Inferior parietal cortex (tissue), 1 donor: ENCODE measurements around the gene CSTPP1.
"Not testable (repeated sequence)": the region's sequence is repeated elsewhere in the genome, so short reads cannot be mapped to it uniquely, and the experiment has no call there.

Experiments
- DNase-seq: peaks from one replicate; pipeline ENCODE4 v3.0.0-alpha.2; 2016; ENCODE audit errors: extremely low spot score

The CSTPP1 gene

DNA sequence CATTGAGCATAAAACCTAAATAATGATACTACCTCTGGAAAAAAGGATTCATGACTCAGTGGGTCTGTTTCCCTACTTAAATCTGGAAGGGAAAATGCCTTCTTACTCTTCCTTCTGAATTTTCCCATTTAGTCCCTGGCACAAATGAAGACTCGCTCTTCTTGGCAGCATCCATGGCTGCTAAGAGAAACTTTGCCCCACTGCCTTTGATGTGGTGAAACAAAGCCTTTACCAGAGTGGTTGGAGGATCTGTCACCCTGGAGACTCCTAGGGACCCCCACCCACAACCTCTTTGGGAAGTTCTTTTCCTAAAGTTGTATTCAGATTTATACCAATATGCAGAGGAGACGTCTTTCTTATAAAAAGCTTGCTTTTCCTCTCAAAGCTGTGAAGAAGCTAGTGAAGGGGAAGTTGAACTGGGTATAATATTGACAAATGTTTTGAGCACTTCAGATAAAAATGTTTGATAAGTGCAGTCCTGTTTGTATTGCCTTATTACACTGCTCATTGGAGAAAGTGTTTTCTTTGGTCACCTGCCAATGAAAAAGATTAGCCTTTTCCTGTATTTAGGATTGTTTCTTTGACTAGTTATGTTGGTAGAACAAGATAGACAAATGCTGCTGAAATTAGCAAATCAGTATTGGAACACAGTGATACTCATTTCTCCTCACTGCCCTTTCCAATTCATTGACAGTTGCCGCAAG, 162.8 kb downstream of the CSTPP1 start:
- no peak for DNase-seq

DNA sequence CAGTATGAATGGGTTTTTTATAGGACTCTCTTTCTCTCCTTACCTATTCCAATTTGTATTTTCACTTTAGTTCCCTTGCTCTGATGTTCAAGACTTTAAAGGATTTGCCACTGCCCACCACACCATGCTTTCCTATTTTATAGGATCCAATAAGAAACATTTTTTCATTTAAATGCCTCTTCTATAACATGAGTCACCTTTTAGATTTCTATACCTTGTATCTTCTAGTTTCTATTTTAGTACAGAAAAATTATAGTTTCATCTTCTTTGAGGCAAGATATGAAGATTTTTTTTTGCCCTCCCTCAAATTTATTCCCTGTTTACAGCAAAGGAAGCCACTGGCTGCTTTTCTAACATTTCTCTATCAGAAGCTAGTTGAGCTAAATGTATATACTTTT, 163.4 kb downstream of the CSTPP1 start:
- DNase-seq, result no peak

- no peak for DNase-seq
Measured at GRCh38 chr11:47101406-47101805, 164.8 kb downstream of the CSTPP1 start.

- DNase-seq, result no peak
Measured at GRCh38 chr11:47104261-47104950, 167.8 kb downstream of the CSTPP1 start.

DNA sequence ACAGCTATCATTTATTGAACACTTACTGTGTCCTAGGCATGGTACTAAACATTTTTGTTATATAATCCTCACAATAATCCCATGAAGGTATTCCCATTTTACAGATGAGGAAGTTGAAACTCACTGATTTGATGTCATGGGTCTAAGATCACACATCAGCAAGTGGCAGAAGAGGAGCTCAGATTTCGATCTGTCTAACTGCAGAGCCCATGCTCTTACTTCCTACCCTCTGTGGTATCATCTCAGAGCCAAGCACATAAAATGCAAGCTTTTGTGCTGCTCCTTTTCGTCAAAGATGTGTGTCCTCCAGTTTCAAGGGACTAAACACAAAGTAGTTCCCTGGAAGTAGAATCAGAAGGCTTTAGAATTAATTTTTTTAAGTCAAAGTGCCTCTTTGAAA, 169.0 kb downstream of the CSTPP1 start:
- no peak for DNase-seq

DNA sequence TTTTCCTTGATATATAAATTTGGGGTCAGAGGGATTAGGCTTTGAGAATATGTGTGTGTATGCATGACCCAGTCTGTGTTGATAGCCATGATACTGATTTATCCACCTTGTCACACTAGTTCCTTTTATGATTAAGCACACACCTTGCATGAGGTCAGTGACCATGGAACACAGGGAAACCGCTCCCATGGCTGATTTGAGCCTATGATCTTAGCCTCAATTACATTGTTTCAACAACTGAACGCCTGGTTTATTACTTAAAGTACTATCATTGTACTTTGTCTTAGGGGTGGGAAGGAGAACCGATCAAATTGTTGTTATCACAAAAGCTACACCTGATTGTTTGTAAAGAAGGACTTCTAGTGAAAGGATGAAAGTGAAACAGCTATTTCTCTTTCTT, 169.4 kb downstream of the CSTPP1 start:
- no peak for DNase-seq

- peak; percentile 65 for DNase-seq
Measured at GRCh38 chr11:47106798-47107411, 170.3 kb downstream of the CSTPP1 start.

GRCh38 chr11:47107744-47108143, 171.2 kb downstream of the CSTPP1 start:
- no peak for DNase-seq

DNA sequence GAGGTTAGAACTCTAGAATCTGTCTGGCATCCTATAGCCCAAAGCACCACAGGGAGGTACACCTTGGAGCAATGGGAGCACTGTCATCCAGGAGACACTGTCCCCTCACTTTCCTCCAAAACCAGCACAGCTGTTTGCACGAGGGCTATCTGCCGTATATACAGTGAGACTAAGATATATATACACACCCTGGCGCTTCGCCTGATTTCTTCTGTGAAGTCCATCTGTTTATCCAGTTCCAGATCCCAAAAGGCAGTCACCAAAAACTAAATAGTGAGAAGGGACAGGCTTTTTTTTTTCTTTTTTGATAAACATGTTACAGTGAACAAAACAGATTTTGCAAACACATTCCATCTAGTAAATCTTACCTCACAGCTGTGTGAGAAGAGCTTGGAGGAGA, 171.7 kb downstream of the CSTPP1 start:
- DNase-seq, result no peak

GRCh38 chr11:47109051-47109726, 172.6 kb downstream of the CSTPP1 start:
- peak; percentile 48 for DNase-seq

- peak; percentile 22 for DNase-seq
Measured at GRCh38 chr11:47109727-47110246, 173.2 kb downstream of the CSTPP1 start.

DNA sequence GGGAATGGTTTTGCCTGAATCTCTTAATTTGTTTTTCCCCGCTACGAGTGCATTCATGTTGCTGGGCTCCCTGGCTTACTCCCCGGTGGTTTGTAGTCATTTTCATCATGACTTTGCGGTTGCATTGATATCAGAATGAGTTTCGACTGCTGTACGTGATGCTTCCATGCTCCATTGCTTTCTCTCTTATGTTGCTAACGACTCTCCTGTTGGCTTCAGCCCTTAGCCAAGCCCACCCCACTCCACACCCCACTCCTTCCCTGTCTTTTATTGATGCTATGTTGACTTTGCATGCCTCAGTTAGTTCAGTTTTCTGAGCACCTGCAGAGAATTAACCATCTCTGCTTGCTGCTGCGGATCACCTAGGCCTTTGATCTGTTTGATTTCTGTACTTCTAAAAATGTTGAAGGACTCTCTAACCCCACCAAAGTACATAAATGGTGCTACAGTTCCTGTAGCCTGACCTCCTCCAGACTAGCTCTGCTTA, 174.8 kb downstream of the CSTPP1 start:
- no peak for DNase-seq

DNA sequence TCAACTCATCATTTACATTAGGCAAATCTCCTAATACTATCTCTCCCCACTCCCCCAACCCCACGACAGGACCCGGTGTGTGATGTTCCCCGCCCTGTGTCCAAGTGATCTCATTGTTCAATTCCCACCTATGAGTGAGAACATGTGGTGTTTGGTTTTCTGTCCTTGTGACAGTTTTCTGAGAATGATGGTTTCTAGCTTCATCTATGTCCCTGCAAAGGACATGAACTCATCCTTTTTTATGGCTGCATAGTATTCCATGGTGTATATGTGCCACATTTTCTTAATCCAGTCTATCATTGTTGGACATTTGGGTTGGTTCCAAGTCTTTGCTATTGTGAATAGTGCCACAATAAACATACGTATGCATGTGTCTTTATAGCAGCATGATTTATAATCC, 176.4 kb downstream of the CSTPP1 start:
- not testable (repeated sequence) for DNase-seq

GRCh38 chr11:47118958-47119688, 182.6 kb downstream of the CSTPP1 start:
- not testable (repeated sequence) for DNase-seq

- DNase-seq, result no peak
Measured at GRCh38 chr11:47121056-47121455, 184.5 kb downstream of the CSTPP1 start.

DNA sequence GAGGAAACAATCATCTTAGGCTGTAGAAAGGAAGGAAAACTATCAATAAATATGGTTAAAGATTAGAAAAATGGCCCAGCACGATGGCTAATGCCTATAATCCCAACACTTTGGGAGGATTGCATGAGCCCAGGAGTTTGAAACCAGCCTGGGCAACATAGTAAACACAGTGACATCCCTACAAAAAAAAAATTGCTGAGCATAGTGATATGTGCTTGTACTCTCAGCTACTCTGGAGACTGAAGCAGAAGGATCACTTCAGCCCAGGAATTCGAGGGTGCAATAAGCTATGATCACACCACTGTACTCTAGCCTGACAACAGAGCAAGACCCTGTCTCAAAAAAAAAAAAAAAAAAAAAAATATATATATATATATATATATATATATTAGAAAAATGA, 185.2 kb downstream of the CSTPP1 start:
- DNase-seq, result no peak

- no peak for DNase-seq
Measured at GRCh38 chr11:47123094-47123493, 186.5 kb downstream of the CSTPP1 start.

GRCh38 chr11:47124675-47125074, 188.1 kb downstream of the CSTPP1 start:
- DNase-seq, result no peak

DNA sequence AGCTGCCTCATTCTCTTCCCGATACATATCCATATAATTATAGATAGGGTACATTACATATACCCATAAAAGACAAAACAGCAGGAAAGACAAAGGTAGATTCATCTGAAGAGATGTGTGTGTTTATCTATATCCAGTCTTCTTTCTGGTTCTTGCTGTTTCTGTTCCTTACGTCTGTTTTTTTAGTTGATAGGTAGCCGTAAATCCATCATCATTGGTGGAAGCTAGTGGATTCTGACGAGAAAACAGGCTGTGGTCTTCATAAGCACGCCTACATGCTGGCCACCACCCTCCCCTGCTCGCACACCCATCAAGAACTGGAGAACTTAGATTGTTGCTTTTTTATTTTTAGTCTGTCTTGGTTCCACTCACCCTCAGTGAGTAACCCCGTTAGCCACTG, 188.5 kb downstream of the CSTPP1 start:
- DNase-seq, result no peak

DNA sequence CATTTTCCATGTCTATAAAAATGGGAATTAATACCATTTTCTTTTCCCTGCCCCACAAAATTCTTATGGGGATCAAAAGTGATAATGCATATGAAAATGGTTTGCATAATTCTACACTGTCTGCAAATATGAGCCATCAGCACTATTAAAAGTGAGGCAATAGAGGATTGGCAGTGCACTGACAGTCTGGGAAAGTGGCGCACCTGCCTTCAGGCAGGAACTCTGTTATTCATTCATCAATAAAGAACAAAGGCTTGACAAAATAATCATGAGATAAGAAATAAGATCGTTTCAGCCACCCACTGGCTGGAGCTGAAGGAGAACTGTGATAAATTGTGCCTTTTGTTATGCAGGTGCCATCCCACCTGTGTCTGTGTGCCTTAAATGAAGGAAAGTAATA, 190.7 kb downstream of the CSTPP1 start:
- no peak for DNase-seq

DNA sequence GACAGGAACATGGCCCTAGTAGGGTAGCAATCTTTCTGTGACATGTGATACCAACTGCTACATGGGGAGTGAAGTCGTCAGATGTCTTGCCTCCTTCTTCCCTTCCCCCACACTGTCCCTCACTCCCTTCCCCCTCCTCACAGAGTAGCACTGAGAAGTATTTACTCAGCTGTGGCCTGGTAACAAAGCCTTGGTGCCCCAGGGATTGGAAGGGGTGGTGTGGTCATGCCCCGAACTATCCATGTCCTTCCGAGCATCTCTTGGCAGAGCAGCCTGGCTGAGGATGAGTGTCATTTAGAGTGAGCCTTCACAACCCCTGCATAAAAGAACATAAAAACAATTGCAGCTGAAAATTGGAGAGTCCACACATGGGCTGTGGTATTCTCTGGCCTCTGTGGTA, 194.0 kb downstream of the CSTPP1 start:
- no peak for DNase-seq
